Activated CD4-positive, alpha-beta T cell treated with anti-CD3 and anti-CD28 coated beads, Interleukin-2, amount 50 U/mL, for 4 hours (primary cell): ENCODE data around the gene HOXC13.

Source experiments
- DNase-seq, 2 experiments: peaks; one replicate each; pipeline ENCODE4 v3.0.0-alpha.2; 2020

HOXC13 gene

DNA sequence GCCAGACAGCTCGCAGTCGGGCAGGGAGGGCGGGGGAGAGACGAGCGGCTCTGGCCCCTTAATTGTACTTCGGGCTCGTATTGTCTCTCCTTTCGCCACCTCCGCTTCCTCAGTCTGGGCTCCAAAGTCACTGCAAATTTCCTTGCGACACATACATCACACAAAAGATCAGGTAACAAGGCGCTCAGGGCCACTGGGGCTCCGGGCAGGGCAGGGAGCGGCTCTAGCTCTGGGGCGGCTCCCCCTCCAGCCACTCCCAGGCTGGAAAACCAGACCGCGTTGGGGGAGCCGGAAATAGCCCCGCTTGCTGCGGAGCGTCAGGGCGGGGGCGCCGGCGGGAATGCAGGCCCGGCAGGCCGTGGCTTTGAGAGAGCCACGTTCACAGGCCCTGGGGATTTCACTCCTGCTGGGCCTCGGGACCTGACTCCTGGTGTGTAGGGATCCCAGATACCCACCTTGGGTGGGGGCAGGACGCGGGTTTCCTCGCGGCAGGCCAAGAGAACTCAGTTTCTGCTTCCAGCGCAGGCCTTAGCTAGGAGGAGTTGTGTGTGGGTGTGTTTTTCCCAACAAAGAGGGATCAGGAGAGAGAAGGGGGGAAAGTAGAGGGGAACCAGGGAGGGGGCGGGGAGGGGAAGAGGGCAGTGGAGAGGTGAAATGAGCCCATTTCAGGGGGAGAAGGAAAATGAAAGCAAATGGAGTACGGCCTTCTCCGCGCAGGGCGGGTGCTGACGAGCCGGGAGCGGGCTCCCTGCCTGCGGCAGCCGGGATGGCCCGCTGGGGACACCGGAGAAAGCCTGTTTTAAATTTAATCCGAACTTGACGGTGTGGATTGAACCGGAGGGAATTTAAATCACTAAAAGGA, 57.0 kb downstream of the HOXC13 start:
- no peak for DNase-seq
